NB4 (cell line): ENCODE data around the gene ACOXL.

Source experiments
- DNase-seq: peaks from one replicate; pipeline ENCODE4 v3.0.0; 2010; ENCODE audit warnings: low read depth
- H3K4me3 ChIP-seq: one replicate; pipeline ENCODE4 v1.5.1; 2011; ENCODE audit warnings: mild to moderate bottlenecking, low read depth, low read length, moderate library complexity
- CTCF ChIP-seq: IDR thresholded peaks from one replicate; pipeline ENCODE4 v1.5.1; 2012; ENCODE audit warnings: low read depth, low read length
- MAX ChIP-seq: IDR thresholded peaks from 2 replicates; pipeline ENCODE4 v1.6.1; 2011; ENCODE audit warnings: low read depth, low read length
- MYC ChIP-seq: IDR thresholded peaks from 2 replicates; pipeline ENCODE4 v1.6.1; 2011; ENCODE audit warnings: low read depth, low read length
- POLR2A ChIP-seq: IDR thresholded peaks from 2 replicates; pipeline ENCODE4 v1.6.1; 2011; ENCODE audit warnings: mild to moderate bottlenecking; ENCODE audit not compliant: insufficient read length; ENCODE audit errors: extremely low read depth

The ACOXL gene

GRCh38 chr2:111143843-111144198, 411.4 kb downstream of the ACOXL start:
- H3K4me3 ChIP-seq = no peak overlapping the region
- TF ChIP-seq MAX (no peak), CTCF (no peak), POLR2A (no peak), MYC (no peak)
- no peak for DNase-seq

- no peak for DNase-seq
- H3K4me3 ChIP-seq = no peak overlapping the region
- TF ChIP-seq MAX = no peak
- no peak for TF ChIP-seq CTCF
- TF ChIP-seq POLR2A = no peak
- TF ChIP-seq MYC = no peak
Measured at GRCh38 chr2:111145103-111145760, 412.9 kb downstream of the ACOXL start.

- DNase-seq = no peak
- TF ChIP-seq MAX = no peak
- no peak for TF ChIP-seq CTCF
- TF ChIP-seq MYC = no peak
- no peak for TF ChIP-seq POLR2A
- no peak overlapping the region for H3K4me3 ChIP-seq
Measured at GRCh38 chr2:111145951-111146350, 413.6 kb downstream of the ACOXL start.

- DNase-seq = peak; percentile 28
- no peak overlapping the region for H3K4me3 ChIP-seq
- TF ChIP-seq POLR2A (no peak), MYC (no peak), CTCF (no peak), MAX (no peak)
Measured at GRCh38 chr2:111148225-111148873, 416.0 kb downstream of the ACOXL start.

- TF ChIP-seq MAX (no peak), POLR2A (no peak), MYC (no peak)
- no peak overlapping the region for H3K4me3 ChIP-seq
Measured at GRCh38 chr2:111148925-111149324, 416.6 kb downstream of the ACOXL start.

GRCh38 chr2:111149882-111150455, 417.6 kb downstream of the ACOXL start:
- no peak for TF ChIP-seq POLR2A
- no peak for TF ChIP-seq CTCF
- H3K4me3 ChIP-seq = no peak overlapping the region
- no peak for DNase-seq

More at GRCh38 chr2:111148925-111149324, 416.6 kb downstream of the ACOXL start:
- DNase-seq = no peak
